Epithelial cell of esophagus (primary cell): ENCODE data around the gene C16orf46.

Source experiments
- DNase-seq: peaks from one replicate; pipeline ENCODE4 v3.0.0; 2010; ENCODE audit warnings: low read depth
- H3K4me3 ChIP-seq: 2 replicates; pipeline ENCODE4 v1.5.1; 2011; ENCODE audit warnings: mild to moderate bottlenecking, low read length, control low read depth
- CTCF ChIP-seq: IDR thresholded peaks from 2 replicates; pipeline ENCODE4 v1.5.1; 2011; ENCODE audit warnings: low read depth, mild to moderate bottlenecking, low read length, control low read depth, inconsistent platforms; ENCODE audit not compliant: insufficient read depth; ENCODE audit errors: missing control alignments

C16orf46 gene

DNA sequence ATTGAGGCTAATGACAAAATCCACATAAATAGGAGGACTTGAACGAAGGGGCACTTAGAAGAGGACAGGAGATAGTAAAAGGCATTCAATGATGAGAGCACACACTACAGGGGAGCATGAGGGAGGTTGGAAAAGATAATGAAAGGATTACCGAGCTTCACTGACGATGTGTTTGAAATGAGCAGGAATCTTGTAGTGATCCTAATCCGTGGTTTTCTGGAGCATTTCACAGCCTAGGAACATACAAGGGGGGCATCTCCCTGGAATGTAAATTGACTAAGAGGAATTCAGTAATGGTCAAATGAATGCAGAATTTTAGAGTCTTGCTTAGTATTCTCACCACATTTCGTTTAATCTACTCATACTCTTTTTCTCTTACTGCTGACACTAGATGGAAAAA, 36.2 kb downstream of the C16orf46 start:
- H3K4me3 ChIP-seq = no peak overlapping the region
- DNase-seq = no peak
- no peak for TF ChIP-seq CTCF

GRCh38 chr16:81040131-81040530, 36.9 kb downstream of the C16orf46 start:
- TF ChIP-seq CTCF = no peak
- DNase-seq = no peak
- no peak overlapping the region for H3K4me3 ChIP-seq

- H3K4me3 ChIP-seq = peak overlapping the region; percentile 71
- no peak for TF ChIP-seq CTCF
- peak; percentile 60 for DNase-seq
Measured at GRCh38 chr16:81036751-81037350, 40.2 kb downstream of the C16orf46 start.

DNA sequence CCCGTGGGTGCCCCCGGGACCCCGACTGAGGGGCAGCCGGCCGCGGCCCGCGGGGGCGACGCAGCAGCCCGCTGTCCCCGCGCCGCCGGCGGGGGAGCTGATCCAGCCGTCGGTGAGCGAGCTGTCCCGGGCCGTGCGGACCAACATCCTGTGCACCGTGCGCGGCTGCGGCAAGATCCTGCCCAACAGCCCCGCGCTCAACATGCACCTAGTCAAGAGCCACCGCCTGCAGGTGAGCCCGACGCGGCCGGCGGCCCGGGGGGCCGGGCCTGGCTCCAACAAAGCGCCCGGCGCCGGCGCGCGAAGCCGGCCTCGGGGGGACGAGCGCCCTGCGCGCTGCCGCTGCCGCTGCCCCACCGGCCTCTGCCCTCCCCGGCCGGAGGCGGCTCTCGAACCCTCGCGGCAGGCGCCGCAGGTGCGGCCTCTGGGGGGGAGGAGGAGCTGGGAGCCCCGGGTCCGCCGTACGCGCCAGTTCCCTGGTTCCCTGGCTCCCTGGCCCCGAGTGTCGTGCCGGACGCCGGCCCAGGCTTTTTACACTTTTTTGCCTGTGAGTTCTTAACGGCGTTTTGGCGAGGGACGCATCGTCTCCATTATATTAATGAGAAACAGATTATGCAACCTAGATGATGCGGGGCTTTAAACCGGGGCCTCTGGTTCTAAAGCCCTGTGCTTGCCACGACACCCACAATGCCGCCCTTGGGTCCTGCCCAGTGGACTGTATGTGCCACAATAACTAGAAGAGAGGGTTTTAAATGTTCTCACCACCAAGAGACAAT, 40.9 kb downstream of the C16orf46 start:
- peak; percentile 44 for DNase-seq
- H3K4me3 ChIP-seq = peak overlapping the region; percentile 71
- no peak for TF ChIP-seq CTCF

GRCh38 chr16:81035398-81035974, 41.6 kb downstream of the C16orf46 start, which contains the start of gene ATMIN:
TSS of gene ATMIN (plus strand) at chr16:81035842. CDS start at chr16:81035871, 29 bp downstream.
- TF ChIP-seq CTCF = peak; percentile 78
- DNase-seq = peak; percentile 90
- peak within 1 kb of the TSS; percentile 71 for H3K4me3 ChIP-seq

GRCh38 chr16:81029930-81030604, 47.0 kb downstream of the C16orf46 start:
- no peak overlapping the region for H3K4me3 ChIP-seq
- DNase-seq = no peak
- TF ChIP-seq CTCF = no peak
